GM15510 (cell line): ENCODE measurements around the gene PARD6B.

Experiments
- POLR2A ChIP-seq: IDR thresholded peaks from 3 replicates; pipeline ENCODE4 v1.6.1; 2011; ENCODE audit warnings: borderline replicate concordance; ENCODE audit not compliant: insufficient read length; ENCODE audit errors: extremely low read depth

PARD6B gene, protein sequence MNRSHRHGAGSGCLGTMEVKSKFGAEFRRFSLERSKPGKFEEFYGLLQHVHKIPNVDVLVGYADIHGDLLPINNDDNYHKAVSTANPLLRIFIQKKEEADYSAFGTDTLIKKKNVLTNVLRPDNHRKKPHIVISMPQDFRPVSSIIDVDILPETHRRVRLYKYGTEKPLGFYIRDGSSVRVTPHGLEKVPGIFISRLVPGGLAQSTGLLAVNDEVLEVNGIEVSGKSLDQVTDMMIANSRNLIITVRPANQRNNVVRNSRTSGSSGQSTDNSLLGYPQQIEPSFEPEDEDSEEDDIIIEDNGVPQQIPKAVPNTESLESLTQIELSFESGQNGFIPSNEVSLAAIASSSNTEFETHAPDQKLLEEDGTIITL

DNA sequence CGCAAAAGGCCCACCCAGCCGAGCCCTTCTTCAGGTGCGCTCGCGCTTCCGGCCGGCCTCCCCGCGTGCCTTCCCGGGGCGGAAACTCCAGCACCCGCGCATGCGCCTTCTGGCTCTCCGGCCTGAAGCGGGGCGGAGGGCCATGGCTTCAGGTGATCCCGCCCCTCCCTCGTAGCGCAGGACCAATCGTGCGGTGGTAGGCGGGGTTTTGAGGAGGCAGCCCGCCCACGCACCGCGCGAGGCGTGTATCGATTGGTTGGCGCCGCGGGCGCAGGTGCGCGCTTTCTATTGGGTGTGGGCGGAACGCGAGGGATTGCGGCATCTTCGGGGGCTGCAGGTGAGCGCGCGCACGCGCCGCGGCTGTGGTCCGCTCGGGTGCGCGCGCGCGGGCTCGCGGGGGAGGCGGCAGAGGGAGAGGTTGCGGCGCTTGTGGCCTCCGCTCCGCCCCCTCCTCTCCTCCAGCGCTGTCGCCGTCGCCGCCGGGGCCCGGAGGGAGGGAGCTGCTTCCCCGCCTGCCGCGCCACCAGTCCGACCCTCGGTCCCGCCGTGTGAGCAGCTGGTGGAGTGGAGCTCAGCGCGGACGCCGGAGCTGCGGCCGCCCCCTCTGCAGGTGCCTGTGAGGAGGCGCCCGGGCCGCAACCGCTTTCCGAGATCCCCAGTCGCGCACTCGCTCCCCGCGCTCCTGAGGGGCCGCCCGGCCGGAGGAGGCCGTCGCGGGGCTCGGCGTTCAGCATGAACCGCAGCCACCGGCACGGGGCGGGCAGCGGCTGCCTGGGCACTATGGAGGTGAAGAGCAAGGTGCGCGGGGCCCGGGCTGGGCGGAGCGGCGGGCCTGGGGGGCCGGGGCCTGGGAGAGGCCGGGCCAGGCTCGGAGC, at the start of gene PARD6B:
Gene PARD6B (plus strand): TSS at position 526 of the 875 bp plus-strand sequence. CDS start 207 bp downstream, at position 733.
- TF ChIP-seq POLR2A = peak; percentile 62

GRCh38 chr20:50682065-50682464, 49.3 kb upstream of the PARD6B start:
- no peak for TF ChIP-seq POLR2A

GRCh38 chr20:50682947-50683530, 48.3 kb upstream of the PARD6B start:
- TF ChIP-seq POLR2A = no peak

- TF ChIP-seq POLR2A = no peak
These were observed 47.8 kb upstream of the PARD6B start for GRCh38 chr20:50683570-50683969.

GRCh38 chr20:50686821-50687220, 44.6 kb upstream of the PARD6B start:
- TF ChIP-seq POLR2A = no peak

DNA sequence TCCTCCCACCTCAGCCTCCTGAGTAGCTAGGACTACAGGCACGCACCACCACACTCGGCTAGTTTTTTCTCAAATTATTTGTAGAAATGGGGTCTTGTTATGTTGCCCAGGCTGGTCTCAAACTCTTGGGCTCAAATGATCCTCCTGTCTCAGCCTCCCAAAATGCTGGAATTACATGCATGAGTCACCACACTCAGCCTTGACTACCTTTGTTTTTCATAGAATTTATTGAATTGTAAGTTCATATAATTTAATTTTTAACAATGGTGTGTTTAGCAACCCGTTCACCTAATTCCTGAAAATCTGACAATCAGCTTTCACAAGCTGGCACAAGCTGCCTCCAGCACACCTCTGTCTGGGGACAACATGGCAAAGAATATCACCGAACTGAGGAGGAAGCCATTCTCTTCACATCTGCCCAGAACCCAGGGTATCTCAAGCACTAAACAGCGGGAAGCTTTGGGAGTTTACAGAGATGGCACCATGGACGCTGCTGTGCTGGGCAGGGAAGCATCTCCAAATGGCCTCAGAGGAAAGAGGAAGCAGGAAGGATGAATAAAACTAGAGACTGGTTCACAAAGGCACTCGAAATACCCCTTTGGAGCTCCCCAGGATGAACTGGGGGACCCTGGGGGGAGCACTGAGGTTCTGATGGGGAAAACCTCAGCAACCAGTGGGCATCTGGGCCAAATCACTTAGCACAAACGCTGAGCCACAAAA, 43.0 kb upstream of the PARD6B start:
- no peak for TF ChIP-seq POLR2A

DNA sequence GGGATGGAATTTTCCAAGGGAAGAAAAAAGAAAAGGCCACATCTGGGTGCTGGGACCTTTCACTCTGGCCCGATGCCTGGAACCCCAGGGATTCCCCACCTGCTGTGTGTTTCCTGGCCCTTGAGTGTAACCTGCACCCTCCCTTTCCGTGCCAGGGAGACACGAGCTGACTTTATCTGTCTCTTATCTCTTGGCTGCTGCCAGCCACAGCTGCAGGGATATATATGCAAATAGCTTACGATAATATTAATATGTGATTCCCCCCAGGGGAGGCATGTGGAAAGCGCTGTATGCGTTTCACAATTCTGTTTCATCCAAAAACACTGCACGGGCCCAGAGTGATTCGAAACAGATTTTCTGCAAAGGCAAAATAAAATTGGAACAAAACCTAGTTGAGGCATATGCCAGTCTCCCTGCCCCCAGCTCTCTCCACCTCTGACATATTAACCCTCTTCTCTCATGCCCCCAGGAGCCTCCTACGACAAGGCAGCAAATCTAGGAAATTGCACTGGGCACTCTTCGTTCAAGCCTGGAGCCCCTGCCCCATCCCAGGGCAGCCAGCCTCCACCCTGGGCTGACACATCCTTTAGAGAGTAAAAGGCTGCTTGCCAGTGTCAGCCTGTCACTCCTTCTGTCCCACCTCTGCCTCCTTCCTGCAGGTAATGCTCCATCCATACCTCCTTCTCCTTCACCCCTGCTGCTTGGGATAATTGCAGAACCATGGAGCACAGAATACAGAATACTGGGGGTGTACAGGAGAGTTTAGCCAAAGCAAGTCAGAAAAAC, 41.3 kb upstream of the PARD6B start:
- no peak for TF ChIP-seq POLR2A

DNA sequence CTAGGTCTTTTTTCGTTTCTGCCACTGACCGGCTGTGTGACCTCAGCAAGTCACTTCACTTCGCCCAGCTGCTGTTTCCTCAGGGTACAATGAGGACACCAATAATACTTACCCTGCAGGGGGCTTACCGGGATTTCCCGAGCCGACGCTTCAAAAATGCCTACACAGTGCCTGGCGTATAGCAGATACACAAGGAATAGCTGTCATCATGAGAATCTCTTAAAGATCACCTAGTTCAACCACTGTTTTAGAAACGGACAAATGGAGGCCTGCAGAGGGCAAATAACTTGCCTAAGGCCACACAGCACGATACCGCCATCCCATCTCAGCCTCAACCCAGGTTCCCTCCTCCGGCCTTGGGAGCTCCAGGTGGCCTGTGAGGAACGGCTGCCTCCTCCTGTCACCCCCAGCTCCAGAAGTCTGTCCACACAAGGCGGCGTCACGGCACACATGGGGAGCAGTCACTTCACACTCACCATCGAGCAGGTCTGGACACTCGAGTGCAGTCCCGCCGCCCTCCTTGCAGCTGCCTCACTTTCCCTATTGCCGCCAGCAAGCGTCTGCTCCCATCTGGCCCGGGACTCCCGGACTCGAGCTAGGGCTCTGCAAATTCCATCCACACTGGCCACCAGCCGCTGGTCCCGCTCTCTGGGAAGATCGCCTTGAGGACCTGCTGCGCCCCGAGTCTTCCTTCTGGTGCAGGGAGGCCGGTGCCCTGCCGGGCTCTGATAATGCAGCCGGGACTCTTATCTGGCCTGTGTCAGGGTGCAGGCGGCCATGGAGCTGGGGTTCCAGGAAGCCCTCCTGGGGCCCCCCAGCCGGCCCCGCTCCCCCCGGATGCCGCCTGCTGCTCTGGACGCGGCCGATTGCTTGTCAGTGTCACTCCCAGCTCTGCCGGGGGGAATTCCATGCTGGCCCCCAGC, 40.5 kb upstream of the PARD6B start, which contains the start of gene RIPOR3:
Gene RIPOR3 (minus strand): TSS at position 893 of the 923 bp plus-strand sequence. CDS start 414 bp downstream, at position 479.
- no peak for TF ChIP-seq POLR2A

DNA sequence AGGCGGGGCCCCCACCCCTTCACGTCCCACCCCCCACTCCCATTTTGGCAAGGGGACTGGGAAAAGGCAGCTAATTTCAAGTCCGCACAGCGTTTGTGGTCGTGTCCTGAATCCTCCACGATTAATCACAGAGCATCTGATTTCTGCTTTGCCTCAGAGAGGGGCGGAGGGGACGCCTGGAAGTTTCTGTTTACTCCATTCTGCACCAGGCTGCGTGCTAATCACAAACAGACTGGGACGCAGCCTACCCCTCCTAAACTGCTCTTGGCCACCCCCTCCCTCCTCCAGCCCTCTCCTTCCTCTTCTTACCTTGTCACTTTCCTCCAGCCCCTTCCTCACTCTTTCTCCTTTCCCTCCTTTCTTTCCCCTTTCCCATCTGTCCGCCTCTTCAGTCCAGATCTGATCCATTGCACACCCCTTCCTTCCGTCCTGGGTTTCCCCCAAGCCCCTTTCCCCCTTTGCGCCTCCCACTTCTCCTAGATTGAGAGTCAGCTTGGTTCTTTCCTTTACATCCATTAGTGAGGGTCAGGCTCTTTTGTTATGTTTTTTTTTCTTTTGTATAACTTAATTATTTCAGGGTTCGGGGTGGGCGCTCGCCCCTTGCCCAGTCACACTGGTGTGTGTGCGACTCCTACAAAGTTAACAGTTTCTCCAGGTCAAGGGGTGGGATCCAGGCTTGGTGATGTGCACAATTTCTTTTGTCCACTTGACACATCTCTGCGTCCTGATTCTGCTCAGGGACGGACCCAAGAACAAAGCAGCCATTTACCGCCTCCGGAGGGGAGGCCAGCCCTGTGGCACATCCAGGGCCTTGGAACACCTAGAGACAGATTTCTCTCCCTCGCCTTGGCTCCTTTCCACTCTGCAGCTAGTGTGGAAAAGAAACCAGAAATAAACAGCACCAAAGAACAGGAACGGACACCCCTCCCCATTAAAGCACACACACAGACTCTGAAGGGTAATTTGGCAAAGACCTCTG, 39.5 kb upstream of the PARD6B start:
- no peak for TF ChIP-seq POLR2A

DNA sequence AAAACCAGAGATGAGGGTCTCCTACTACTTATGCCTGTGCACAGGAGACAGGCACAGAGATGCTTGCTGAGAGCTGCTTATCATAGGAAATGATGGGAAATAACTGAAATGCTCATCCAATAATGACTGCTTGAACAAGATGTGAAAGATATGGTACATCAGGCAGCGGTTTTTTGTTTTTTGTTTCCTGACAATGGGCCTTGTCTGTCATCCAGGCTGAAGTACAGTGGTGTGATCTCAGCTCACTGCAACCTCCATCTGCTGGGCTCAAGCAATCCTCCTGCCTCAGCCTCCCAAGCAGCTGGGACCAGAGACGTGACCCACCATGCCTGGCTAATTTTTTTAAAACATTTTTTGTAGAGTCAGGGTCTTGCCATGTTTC, 38.8 kb upstream of the PARD6B start:
- TF ChIP-seq POLR2A = no peak

DNA sequence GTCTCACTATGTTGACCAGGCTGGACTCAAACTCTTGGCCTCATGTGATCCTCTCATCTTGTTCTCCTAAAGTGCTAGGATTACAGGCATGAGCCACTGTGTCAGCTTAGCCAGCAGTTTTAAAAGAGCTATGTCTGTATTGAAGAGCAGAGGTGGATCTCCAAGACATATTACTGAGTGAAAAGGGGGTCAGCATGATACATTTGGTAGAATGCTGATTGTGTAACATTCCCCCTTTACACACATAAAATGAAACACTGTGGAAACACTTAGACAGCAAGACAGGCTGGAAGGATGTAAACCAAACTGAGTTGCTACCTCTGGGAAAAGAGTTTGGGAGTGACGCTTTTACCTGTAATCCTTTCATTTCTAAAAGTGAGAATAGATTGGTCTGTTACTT, 38.4 kb upstream of the PARD6B start:
- TF ChIP-seq POLR2A = no peak
